ENCODE measurements around the gene MAML3. TPM values are rescaled to one million over a fixed set of nuclear protein-coding genes. Genes with fewer than 3 reads are reported as not detected.
A peak's percentile ranks its signal among the peaks of the same experiment; 100 is the strongest.

The MAML3 gene
- polyA plus RNA-seq, 1 donor, result 17.2 TPM

GRCh38 chr4:139839403-139840031, 314.5 kb downstream of the MAML3 start:
- no peak for DNase-seq

GRCh38 chr4:139838811-139839210, 315.2 kb downstream of the MAML3 start:
- no peak for DNase-seq

GRCh38 chr4:139834981-139835391, 319.0 kb downstream of the MAML3 start:
- DNase-seq, result no peak

GRCh38 chr4:139834226-139834662, 319.7 kb downstream of the MAML3 start:
- no peak for DNase-seq

GRCh38 chr4:139833151-139833910, 320.7 kb downstream of the MAML3 start:
- DNase-seq, result no peak

- DNase-seq, result no peak
Observed at GRCh38 chr4:139828966-139829664, 324.9 kb downstream of the MAML3 start.

- no peak for DNase-seq
Observed at GRCh38 chr4:139826426-139826825, 327.6 kb downstream of the MAML3 start.

- DNase-seq, result no peak
Observed at GRCh38 chr4:139825523-139826014, 328.4 kb downstream of the MAML3 start.

GRCh38 chr4:139824882-139825522, 329.0 kb downstream of the MAML3 start:
- no peak for DNase-seq

- DNase-seq, result no peak
Observed at GRCh38 chr4:139823746-139824145, 330.2 kb downstream of the MAML3 start.

- DNase-seq, result no peak
Observed at GRCh38 chr4:139823345-139823744, 330.6 kb downstream of the MAML3 start.

- DNase-seq, result no peak
Observed at GRCh38 chr4:139822391-139822790, 331.6 kb downstream of the MAML3 start.

- no peak for DNase-seq
Observed at GRCh38 chr4:139819082-139819481, 334.9 kb downstream of the MAML3 start.

GRCh38 chr4:139817657-139818452, 336.1 kb downstream of the MAML3 start:
- no peak for DNase-seq

GRCh38 chr4:139816856-139817255, 337.1 kb downstream of the MAML3 start:
- no peak for DNase-seq

- DNase-seq, result peak; percentile 81
Observed at GRCh38 chr4:139815778-139816601, 338.0 kb downstream of the MAML3 start.

GRCh38 chr4:139814323-139815015, 339.5 kb downstream of the MAML3 start:
- no peak for DNase-seq

- DNase-seq, result no peak
Observed at GRCh38 chr4:139813881-139814280, 340.1 kb downstream of the MAML3 start.

- no peak for DNase-seq
Observed at GRCh38 chr4:139810710-139811109, 343.3 kb downstream of the MAML3 start.

GRCh38 chr4:139809757-139810140, 344.2 kb downstream of the MAML3 start:
- DNase-seq, result no peak

Data from left kidney (tissue), 2 donors.